ENCODE data around the gene DPP6. TPM values are rescaled to one million over a fixed set of nuclear protein-coding genes. Genes with fewer than 3 reads are reported as not detected.

Gene DPP6
- polyA plus RNA-seq, 1 of the 3 experiments (the other 2 are of a cell fraction): not detected

GRCh38 chr7:154914308-154914995, 862.3 kb downstream of the DPP6 start:
- no peaks in the 10 kb centered on the region for H3K27me3 ChIP-seq (ENCODE audit: insufficient read depth)
- no peak overlapping the region for H3K4me3 ChIP-seq (ENCODE audit: low read depth in 2 of 2, low read length in 1 of 2)
- 82% methylated on average over 15 of the region's 36 CpGs for WGBS (ENCODE audit: low lambda C conversion rate)
- ChIA-PET CTCF (interaction anchor here (0.6 to 6.3 kb wide), 59 partner anchors 8 to 972 kb away, joined by 3 to 126 read pairs (median 6); partner anchors contain the start of genes INSIG1 and PAXIP1), POLR2A (no interaction called here)
- H3F3A ChIP-seq (replicated peaks; ENCODE audit: insufficient read depth): no peaks in the 10 kb centered on the region
- no peaks in the 10 kb centered on the region for H3K4me1 ChIP-seq (ENCODE audit: control insufficient read depth in 1 of 2, insufficient read depth in 2 of 2, low read depth in 1 of 2, low read length in 1 of 2)
- no peak for TF ChIP-seq SIN3A (IDR thresholded peaks at IDR 0.05; ENCODE audit: borderline replicate concordance, low read depth, low read length)
- TF ChIP-seq USF1 (IDR thresholded peaks at IDR 0.05; ENCODE audit: borderline replicate concordance, low read depth): no peak
- TF ChIP-seq NRF1 (IDR thresholded peaks at IDR 0.05; ENCODE audit: low read depth, low read length): no peak
- TF ChIP-seq RXRA (IDR thresholded peaks at IDR 0.05; ENCODE audit: borderline replicate concordance, low read depth): no peak
- no peak for TF ChIP-seq MXI1 (IDR thresholded peaks at IDR 0.05; ENCODE audit: low read depth, low read length)
- TF ChIP-seq RAD21 (IDR thresholded peaks at IDR 0.05; ENCODE audit: low read length): no peak
- no peak for TF ChIP-seq GABPA (IDR thresholded peaks at IDR 0.05; ENCODE audit: low read depth)
- peak; percentile 46 for DNase-seq
- H3K36me3 ChIP-seq (replicated peaks in 1 of 2; ENCODE audit: control insufficient read depth in 1 of 2, insufficient read depth in 2 of 2, low read length in 1 of 2): no peaks in the 10 kb centered on the region
- no peaks in the 10 kb centered on the region for H3K79me2 ChIP-seq (ENCODE audit: insufficient read depth)
- H4K20me1 ChIP-seq (ENCODE audit: insufficient read depth): no peaks in the 10 kb centered on the region
- H3K9me2 ChIP-seq: no peaks in the 10 kb centered on the region
- H2AFZ ChIP-seq (ENCODE audit: low read depth): no peak overlapping the region
- no peaks in the 10 kb centered on the region for H3K9me3 ChIP-seq
- no peak overlapping the region for H3K9ac ChIP-seq
- no peak overlapping the region for H3K27ac ChIP-seq (ENCODE audit: low read depth in 2 of 2, low read length in 1 of 2)
- no peak overlapping the region for H3K4me2 ChIP-seq

GRCh38 chr7:154914996-154915380, 862.8 kb downstream of the DPP6 start:
- no peak overlapping the region for H3K4me3 ChIP-seq (ENCODE audit: low read depth in 2 of 2, low read length in 1 of 2)
- H3K27ac ChIP-seq (ENCODE audit: low read depth in 2 of 2, low read length in 1 of 2): no peak overlapping the region
- TF ChIP-seq CTCF (IDR thresholded peaks at IDR 0.05) (no peak), RAD21 (IDR thresholded peaks at IDR 0.05; ENCODE audit: low read length) (0 out of 2 replicates have a peak, but pooled peaks have one; percentile 8), GABPA (IDR thresholded peaks at IDR 0.05; ENCODE audit: low read depth) (no peak)
- H4K20me1 ChIP-seq (ENCODE audit: insufficient read depth): no peaks in the 10 kb centered on the region
- no peak overlapping the region for H3K9ac ChIP-seq
- ChIA-PET POLR2A (no interaction called here), CTCF (interaction anchor here (0.7 to 6.3 kb wide), 27 partner anchors 8 to 454 kb away, joined by 3 to 126 read pairs (median 8); partner anchors contain the start of gene INSIG1)
- H3K27me3 ChIP-seq (ENCODE audit: insufficient read depth): no peaks in the 10 kb centered on the region
- H3K79me2 ChIP-seq (ENCODE audit: insufficient read depth): no peaks in the 10 kb centered on the region
- H3K4me1 ChIP-seq (ENCODE audit: control insufficient read depth in 1 of 2, insufficient read depth in 2 of 2, low read depth in 1 of 2, low read length in 1 of 2): no peaks in the 10 kb centered on the region
- no peaks in the 10 kb centered on the region for H3K9me2 ChIP-seq
- H3F3A ChIP-seq (replicated peaks; ENCODE audit: insufficient read depth): no peaks in the 10 kb centered on the region
- H3K9me3 ChIP-seq: no peaks in the 10 kb centered on the region
- WGBS (ENCODE audit: low lambda C conversion rate): 70% methylated on average over 15 of the region's 18 CpGs
- no peak overlapping the region for H3K4me2 ChIP-seq
- peak; percentile 81 for DNase-seq
- H2AFZ ChIP-seq (ENCODE audit: low read depth): no peak overlapping the region
- no peaks in the 10 kb centered on the region for H3K36me3 ChIP-seq (replicated peaks in 1 of 2; ENCODE audit: control insufficient read depth in 1 of 2, insufficient read depth in 2 of 2, low read length in 1 of 2)
